KOPT-K1 (cell line): ENCODE results near the gene LTBP3.

Experiments used
- H3K27ac ChIP-seq: fragments of 200-600 bp; sonication (generic); 2 replicates; pipeline ENCODE4 v1.5.1; 2016; ENCODE audit warnings: antibody characterized with exemption, mild to moderate bottlenecking, low read depth, low read length; ENCODE audit not compliant: poor library complexity, severe bottlenecking
- H3K36me3 ChIP-seq: fragments of 200-600 bp; sonication (generic); 2 replicates; pipeline ENCODE4 v1.5.1; 2017; ENCODE audit warnings: antibody characterized with exemption, mild to moderate bottlenecking, low read length, moderate library complexity; ENCODE audit not compliant: insufficient read depth
- H3K9me3 ChIP-seq: fragments of 200-600 bp; sonication (generic); 2 replicates; pipeline ENCODE4 v1.5.1; 2017; ENCODE audit warnings: antibody characterized with exemption, low read length, mild to moderate bottlenecking; ENCODE audit not compliant: insufficient read depth, poor library complexity, severe bottlenecking

Gene LTBP3

DNA sequence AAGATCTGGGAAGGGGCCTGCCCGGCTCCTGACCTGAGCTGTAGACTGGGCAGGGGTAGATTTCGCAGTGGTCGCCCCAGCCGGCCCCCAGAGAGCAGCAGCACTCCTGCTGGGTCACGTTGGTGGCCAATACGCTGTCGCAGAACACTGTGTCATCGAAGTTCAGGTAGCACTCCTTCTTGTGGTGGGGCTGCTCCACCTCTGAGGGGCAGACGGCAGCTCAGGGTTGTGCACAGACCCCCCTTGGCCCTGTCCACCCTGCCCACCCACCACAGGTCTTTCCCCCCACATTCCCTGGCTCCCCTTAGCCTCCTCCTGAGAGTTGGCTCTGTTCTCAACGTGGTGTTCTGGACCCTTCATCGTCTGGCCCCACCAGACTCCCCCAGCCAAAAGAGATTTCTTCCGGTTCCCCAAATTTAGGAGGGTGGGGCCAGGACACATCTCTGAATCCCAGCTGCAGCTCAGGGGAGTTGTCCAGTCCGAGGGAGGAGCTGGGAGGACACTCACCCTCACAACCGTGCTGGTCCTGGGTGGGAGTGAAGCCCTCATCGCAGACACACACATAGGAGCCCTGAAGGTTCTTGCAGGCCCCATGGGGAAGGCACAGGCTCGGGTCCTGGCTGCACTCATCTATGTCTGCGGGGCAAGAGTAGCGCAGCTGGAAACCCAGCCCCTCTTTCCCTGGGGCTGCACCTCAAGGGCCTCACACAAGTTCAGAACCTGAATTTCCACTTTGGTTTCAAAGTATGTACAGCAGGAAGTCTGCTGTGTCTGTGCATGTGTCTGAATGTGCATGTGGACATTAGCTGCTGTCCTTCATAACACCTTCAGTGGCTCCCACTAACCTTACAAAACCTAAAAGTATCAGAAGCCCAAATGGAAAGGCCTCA is 16.8 kb downstream of the LTBP3 start:
- Histone ChIP-seq H3K27ac (peak overlapping the region; percentile 66), H3K36me3 (peaks cover 21% of the 10 kb centered on the region), H3K9me3 (no peaks in the 10 kb centered on the region)

GRCh38 chr11:65540290-65541092 is 17.7 kb downstream of the LTBP3 start:
- Histone ChIP-seq H3K27ac (peak overlapping the region; percentile 66), H3K36me3 (peaks cover 23% of the 10 kb centered on the region), H3K9me3 (no peaks in the 10 kb centered on the region)

- H3K9me3 ChIP-seq, result no peaks in the 10 kb centered on the region
- H3K36me3 ChIP-seq, result peaks cover 29% of the 10 kb centered on the region
- peak overlapping the region; percentile 66 for H3K27ac ChIP-seq
Observed at GRCh38 chr11:65539744-65540289, 18.3 kb downstream of the LTBP3 start.

DNA sequence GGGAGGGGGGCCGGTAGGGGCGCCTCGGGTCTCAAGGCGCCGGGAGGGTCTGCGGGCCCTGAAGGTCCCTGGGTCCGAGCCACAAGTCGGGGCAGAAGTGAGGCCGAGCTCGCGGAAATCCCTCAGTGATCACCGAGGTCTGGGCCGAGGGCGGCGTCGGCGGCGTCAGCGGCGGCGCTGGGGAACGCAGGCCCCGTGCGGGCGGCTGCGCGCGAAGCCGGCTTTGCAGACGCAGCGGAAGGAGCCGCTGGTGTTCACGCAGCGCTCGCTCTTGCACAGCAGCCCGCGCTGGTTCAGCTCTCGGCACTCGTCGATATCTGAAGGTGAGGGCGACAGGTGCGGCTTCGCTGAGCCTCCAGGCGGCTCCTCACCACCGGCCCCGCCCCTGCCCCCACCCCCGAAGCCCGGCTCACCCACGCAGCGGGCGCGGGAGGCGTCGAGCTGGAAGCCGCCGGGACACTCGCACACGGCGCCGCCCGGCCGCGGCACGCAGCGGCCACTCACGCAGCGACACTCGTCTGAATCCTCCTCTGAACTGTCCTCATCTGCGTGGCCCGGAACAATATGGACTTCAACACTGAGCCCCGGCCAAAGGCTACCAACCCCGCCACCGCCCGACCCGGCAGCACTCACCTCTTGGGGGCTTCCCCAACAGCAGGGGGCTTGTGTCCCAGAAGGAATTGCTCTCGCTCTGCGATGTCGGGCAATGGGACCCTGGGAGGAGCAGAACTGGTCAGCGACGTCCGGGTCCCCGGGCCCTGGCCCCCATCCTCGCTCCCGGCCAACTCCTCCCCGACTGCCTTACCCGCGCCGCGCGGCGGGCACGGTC is 19.0 kb downstream of the LTBP3 start:
- no peaks in the 10 kb centered on the region for H3K9me3 ChIP-seq
- peaks cover 30% of the 10 kb centered on the region for H3K36me3 ChIP-seq
- no peak overlapping the region for H3K27ac ChIP-seq

DNA sequence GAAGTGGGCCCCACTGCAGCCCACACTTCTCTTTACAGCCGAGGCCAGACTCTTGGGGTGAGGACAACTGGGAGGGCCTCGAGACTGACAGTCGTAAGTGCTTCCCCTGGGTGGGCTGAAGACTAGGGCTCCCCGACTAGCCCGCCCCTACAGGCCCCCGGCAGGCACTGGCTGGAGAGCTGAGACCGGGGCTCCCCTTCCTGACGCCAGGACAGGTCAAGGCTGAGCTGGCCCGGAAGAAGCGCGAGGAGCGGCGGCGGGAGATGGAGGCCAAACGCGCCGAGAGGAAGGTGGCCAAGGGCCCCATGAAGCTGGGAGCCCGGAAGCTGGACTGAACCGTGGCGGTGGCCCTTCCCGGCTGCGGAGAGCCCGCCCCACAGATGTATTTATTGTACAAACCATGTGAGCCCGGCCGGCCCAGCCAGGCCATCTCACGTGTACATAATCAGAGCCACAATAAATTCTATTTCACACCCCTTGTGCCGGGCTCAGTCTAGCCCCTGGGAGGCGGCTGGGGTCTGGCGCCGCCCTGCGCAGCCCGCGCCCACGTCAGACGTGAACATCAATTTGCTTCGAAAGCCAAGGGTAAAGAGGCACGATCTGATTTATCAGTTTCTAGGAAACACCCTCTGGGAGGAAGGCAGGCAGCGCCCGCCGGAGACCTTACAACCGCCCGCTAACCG is 19.8 kb downstream of the LTBP3 start:
- Histone ChIP-seq H3K36me3 (peaks cover 34% of the 10 kb centered on the region), H3K27ac (no peak overlapping the region), H3K9me3 (no peaks in the 10 kb centered on the region)

GRCh38 chr11:65537620-65538231 is 20.4 kb downstream of the LTBP3 start:
- H3K9me3 ChIP-seq, result no peaks in the 10 kb centered on the region
- H3K27ac ChIP-seq, result no peak overlapping the region
- H3K36me3 ChIP-seq, result peaks cover 41% of the 10 kb centered on the region

DNA sequence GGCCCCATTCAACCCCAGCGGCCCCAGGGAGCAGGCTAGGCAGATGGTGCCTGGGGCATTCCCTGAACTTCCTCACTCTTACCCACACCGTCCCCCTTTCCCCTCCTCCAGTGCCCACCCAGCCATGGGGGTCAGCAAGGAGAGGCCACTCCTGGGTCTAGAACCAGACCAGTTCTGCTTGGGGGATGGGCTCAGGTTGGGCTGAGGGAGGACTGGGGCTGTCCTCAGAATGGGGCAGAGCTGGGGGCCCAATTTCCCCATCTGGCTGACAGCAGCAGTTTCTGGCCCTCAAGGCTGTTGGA is 20.9 kb downstream of the LTBP3 start:
- Histone ChIP-seq H3K9me3 (no peaks in the 10 kb centered on the region), H3K36me3 (peaks cover 46% of the 10 kb centered on the region), H3K27ac (no peak overlapping the region)

- Histone ChIP-seq H3K27ac (no peak overlapping the region), H3K9me3 (no peaks in the 10 kb centered on the region), H3K36me3 (peaks cover 50% of the 10 kb centered on the region)
Observed at GRCh38 chr11:65536412-65537295, 21.5 kb downstream of the LTBP3 start.

- peaks cover 65% of the 10 kb centered on the region for H3K36me3 ChIP-seq
- H3K27ac ChIP-seq, result no peak overlapping the region
- H3K9me3 ChIP-seq, result no peaks in the 10 kb centered on the region
Observed at GRCh38 chr11:65535102-65535501, 23.1 kb downstream of the LTBP3 start.

- no peak overlapping the region for H3K27ac ChIP-seq
- H3K36me3 ChIP-seq, result peaks cover 57% of the 10 kb centered on the region
- no peaks in the 10 kb centered on the region for H3K9me3 ChIP-seq
Observed at GRCh38 chr11:65532388-65533064, 25.6 kb downstream of the LTBP3 start.

DNA sequence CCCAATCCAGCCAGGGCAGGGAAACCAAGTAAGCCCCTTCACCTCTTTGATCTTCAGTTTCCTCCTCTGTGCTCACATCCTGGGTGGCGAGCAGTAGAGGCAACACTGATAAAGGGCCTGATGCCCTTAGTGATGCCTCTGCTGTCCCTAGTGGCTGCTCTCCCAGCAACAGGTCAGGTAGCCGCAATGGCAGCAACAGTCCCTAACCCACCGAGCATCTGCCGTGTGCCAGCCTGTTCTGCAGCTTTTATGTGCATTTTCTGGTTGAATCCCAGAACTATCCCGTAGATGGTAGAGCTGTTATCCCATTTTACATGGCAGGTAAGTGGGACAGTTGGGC is 28.0 kb downstream of the LTBP3 start:
- Histone ChIP-seq H3K36me3 (peaks cover 56% of the 10 kb centered on the region), H3K9me3 (no peaks in the 10 kb centered on the region), H3K27ac (peak overlapping the region; percentile 8)

- Histone ChIP-seq H3K36me3 (peaks cover 52% of the 10 kb centered on the region), H3K27ac (peak overlapping the region; percentile 8), H3K9me3 (no peaks in the 10 kb centered on the region)
Observed at GRCh38 chr11:65529475-65530156, 28.5 kb downstream of the LTBP3 start.
